Transverse colon (tissue), 4 donors: ENCODE measurements around the gene PSPH. TPM values are rescaled to one million over a fixed set of nuclear protein-coding genes. Genes with fewer than 3 reads are reported as not detected.

Experiments used
- DNase-seq: peaks from one replicate; pipeline ENCODE4 v3.0.0-alpha.2; 2019
- H3K27ac ChIP-seq, 4 donors: fragments of 200-600 bp; sonication (generic); 2 replicates each; pipeline ENCODE4 v1.5.1; 2016 to 2018; ENCODE audit warnings: inconsistent platforms in 4 of 4
- H3K27me3 ChIP-seq: fragments of 200-600 bp; sonication (generic); 2 replicates; pipeline ENCODE4 v1.5.1; 2017; ENCODE audit warnings: inconsistent platforms
- H3K36me3 ChIP-seq, 4 donors: fragments of 200-600 bp; sonication (generic); 2 replicates each; pipeline ENCODE4 v1.5.1; 2017 to 2019; ENCODE audit warnings: inconsistent platforms in 4 of 4
- H3K4me1 ChIP-seq, 4 donors: fragments of 200-600 bp; sonication (generic); 2 replicates each; pipeline ENCODE4 v1.5.1; 2017 to 2020; ENCODE audit warnings: inconsistent platforms in 4 of 4
- H3K4me3 ChIP-seq, 4 donors: fragments of 200-600 bp; sonication (generic); 1 replicate in 1 of 4; 2 replicates in 3 of 4; pipeline versions ENCODE4 v1.5.1 to v1.6.1; 2017 to 2019; ENCODE audit warnings: inconsistent platforms in 4 of 4
- H3K9me3 ChIP-seq, 2 donors: fragments of 200-600 bp; sonication (generic); 2 replicates each; pipeline ENCODE4 v1.5.1; 2017 to 2019; ENCODE audit warnings: inconsistent platforms in 2 of 2
- EP300 ChIP-seq: sonication (generic); formaldehyde crosslinking; IDR thresholded peaks from one replicate; pipeline ENCODE4 v1.6.1; 2017; ENCODE audit warnings: antibody characterized with exemption, low read depth
- POLR2A ChIP-seq: fragments of 450-650 bp; IDR thresholded peaks from one replicate; pipeline ENCODE4 v1.6.1; 2016; ENCODE audit warnings: antibody characterized with exemption, mild to moderate bottlenecking, moderate library complexity
- POLR2AphosphoS5 ChIP-seq, 3 donors: sonication (generic); formaldehyde crosslinking; IDR thresholded peaks; one replicate each; pipeline ENCODE4 v1.6.1; 2016; ENCODE audit warnings: antibody characterized with exemption in 3 of 3
- WGBS, 2 donors: methylation state at CpG; one replicate each; pipeline ENCODE4 v1.1.5; 2018; ENCODE audit warnings: low coverage in 1 of 2; 5-methylcytosine and 5-hydroxymethylcytosine counted together
- in situ Hi-C, 4 donors: fragments of 200-750 bp; cut with MboI; loops; one replicate each; pipeline versions ENCODE4 v1.15.0 to v1.15.1; 2017; ENCODE audit warnings: low sequenced_read_pairs in 3 of 4, low pct_ligation_motif_present in 1 of 4, low pct_unique_long_range_greater_than_20kb in 1 of 4
- intact Hi-C: fragments of 100-400 bp; cut with DNase I; formaldehyde crosslinking; loops from one replicate; pipeline ENCODE4 v1.15.1; 2023; ENCODE audit warnings: low total_unique reads
- total RNA-seq, 4 donors: library from RNA; depleted of rRNA; stranded (reverse); fragments of >200 nt; gene quantifications; one replicate each; pipeline ENCODE4 v1.1.0, GENCODE V29; 2016
- TF ChIP-seq, protein P1 (sequence below), 5 experiments: fragments of 200-600 bp in 3 of 5; fragments of 450-650 bp in 2 of 5; sonication (generic) in 3 of 5; IDR thresholded peaks; 1 replicate in 2 of 5; 2 replicates in 3 of 5; pipeline ENCODE4 v1.5.1; 2016 to 2017; ENCODE audit warnings: antibody characterized with exemption in 5 of 5, inconsistent platforms in 3 of 5, mild to moderate bottlenecking in 2 of 5, moderate library complexity in 1 of 5

Gene PSPH
- total RNA-seq, 4 donors from 2014 or later, result 8.9 to 15.1 (median 10.0) TPM

DNA sequence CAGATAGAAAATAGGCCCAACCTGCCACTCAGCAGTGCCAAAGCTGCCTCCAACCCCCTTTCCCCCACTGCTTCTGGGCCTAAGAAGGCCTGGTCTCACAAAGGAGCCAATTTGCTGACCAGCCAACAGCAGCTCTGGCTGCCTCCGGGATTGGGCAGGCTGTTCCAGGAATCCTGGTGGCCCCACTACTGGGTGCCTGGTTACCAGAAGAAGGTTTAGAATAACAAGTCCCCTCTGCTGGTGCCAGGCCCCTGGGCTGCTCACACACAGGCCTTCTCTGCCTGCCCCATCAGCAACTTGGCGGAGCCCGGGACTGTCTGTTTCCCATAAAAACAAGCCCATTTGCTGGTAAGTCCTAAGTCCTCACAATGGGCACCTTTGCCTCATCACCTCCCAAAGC, 40.3 kb upstream of the PSPH start:
- Histone ChIP-seq H3K36me3 (no peaks in the 10 kb centered on the region), H3K4me1 (peaks cover 0 to 21% (median 10%) of the 10 kb centered on the region in 4 donors), H3K4me3 (no peak overlapping the region), H3K9me3 (no peaks in the 10 kb centered on the region), H3K27me3 (no peaks in the 10 kb centered on the region), H3K27ac (peak overlapping the region; percentile 66 to 84 (median 72))
- in situ Hi-C loops (no loop called here), intact Hi-C loops (no loop called here)
- WGBS, 2 donors, result 61% methylated on average over 3 of the region's 3 CpGs; no CpG with 5 or more reads in 1 of the 2 donors
- DNase-seq, result peak; percentile 24
- TF ChIP-seq POLR2A, result no peak
- peak in 1 of 3 donors; percentile 41 for TF ChIP-seq POLR2AphosphoS5 (IDR thresholded peaks at IDR 0.05)

DNA sequence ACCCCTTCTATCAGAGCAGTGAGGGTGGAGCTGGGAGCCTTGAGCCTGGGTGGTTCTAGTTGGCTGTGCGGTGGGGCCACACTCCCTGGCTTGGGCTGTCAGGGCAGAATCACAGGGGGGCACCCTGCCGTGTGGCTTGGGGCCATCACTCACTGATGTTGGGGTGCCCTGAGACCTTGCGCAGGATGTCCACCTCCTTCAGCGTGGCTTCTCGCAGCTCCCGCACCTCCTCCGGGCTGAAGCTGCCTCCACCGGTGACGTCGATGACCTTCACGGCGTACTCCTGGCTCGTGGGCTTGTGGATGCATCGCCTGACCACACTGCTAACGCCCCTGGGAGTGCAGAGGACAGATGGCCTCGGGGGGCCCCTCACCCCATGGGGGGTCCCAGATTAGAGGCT, 36.2 kb upstream of the PSPH start:
- DNase-seq, result no peak
- Histone ChIP-seq H3K27ac (no peak overlapping the region), H3K4me1 (peaks cover 0 to 15% (median 11%) of the 10 kb centered on the region in 4 donors), H3K4me3 (no peak overlapping the region), H3K9me3 (no peaks in the 10 kb centered on the region), H3K36me3 (no peaks in the 10 kb centered on the region), H3K27me3 (no peaks in the 10 kb centered on the region)
- TF ChIP-seq POLR2AphosphoS5 (IDR thresholded peaks at IDR 0.05) (no peak), POLR2A (no peak), EP300 (no peak)
- TF ChIP-seq, protein P1, sequence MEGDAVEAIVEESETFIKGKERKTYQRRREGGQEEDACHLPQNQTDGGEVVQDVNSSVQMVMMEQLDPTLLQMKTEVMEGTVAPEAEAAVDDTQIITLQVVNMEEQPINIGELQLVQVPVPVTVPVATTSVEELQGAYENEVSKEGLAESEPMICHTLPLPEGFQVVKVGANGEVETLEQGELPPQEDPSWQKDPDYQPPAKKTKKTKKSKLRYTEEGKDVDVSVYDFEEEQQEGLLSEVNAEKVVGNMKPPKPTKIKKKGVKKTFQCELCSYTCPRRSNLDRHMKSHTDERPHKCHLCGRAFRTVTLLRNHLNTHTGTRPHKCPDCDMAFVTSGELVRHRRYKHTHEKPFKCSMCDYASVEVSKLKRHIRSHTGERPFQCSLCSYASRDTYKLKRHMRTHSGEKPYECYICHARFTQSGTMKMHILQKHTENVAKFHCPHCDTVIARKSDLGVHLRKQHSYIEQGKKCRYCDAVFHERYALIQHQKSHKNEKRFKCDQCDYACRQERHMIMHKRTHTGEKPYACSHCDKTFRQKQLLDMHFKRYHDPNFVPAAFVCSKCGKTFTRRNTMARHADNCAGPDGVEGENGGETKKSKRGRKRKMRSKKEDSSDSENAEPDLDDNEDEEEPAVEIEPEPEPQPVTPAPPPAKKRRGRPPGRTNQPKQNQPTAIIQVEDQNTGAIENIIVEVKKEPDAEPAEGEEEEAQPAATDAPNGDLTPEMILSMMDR (IDR thresholded peaks at IDR 0.05), result no peak
- WGBS, 2 donors, result 92% methylated on average over 16 of the region's 16 CpGs; no CpG with 5 or more reads in 1 of the 2 donors
- in situ Hi-C loops (no loop called here), intact Hi-C loops (no loop called here)

DNA sequence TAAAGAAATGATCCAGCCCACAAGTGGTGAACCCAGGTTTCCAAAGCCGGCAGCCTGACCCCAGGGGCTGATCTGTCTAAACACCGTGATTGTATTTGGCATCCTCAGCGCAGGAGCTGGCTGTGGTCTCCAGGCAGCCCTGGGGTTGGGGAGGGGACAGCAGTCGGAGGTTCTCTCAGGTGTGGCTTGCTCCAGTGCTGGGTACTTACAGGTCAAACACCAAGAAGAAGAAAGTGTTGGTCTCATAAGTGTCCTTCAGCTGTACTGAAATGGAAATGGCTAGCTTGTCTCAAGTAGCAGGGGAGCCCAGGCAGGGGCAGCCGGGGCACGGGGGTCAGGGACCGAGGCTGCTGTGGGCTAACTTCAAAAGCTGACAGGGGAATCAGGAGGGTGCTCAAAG, 35.5 kb upstream of the PSPH start:
- Histone ChIP-seq H3K36me3 (no peaks in the 10 kb centered on the region), H3K4me3 (no peak overlapping the region), H3K4me1 (peaks cover 0 to 8% (median 7%) of the 10 kb centered on the region in 4 donors), H3K27me3 (no peaks in the 10 kb centered on the region), H3K27ac (no peak overlapping the region), H3K9me3 (no peaks in the 10 kb centered on the region)
- DNase-seq, result no peak
- in situ Hi-C loops, result no loop called here
- TF ChIP-seq, protein P1 (IDR thresholded peaks at IDR 0.05), result no peak
- TF ChIP-seq POLR2A (no peak), POLR2AphosphoS5 (IDR thresholded peaks at IDR 0.05) (no peak), EP300 (no peak)
- intact Hi-C loops, result no loop called here
- 95% methylated on average over 7 of the region's 7 CpGs; no CpG with 5 or more reads in 1 of the 2 donors for WGBS, 2 donors

DNA sequence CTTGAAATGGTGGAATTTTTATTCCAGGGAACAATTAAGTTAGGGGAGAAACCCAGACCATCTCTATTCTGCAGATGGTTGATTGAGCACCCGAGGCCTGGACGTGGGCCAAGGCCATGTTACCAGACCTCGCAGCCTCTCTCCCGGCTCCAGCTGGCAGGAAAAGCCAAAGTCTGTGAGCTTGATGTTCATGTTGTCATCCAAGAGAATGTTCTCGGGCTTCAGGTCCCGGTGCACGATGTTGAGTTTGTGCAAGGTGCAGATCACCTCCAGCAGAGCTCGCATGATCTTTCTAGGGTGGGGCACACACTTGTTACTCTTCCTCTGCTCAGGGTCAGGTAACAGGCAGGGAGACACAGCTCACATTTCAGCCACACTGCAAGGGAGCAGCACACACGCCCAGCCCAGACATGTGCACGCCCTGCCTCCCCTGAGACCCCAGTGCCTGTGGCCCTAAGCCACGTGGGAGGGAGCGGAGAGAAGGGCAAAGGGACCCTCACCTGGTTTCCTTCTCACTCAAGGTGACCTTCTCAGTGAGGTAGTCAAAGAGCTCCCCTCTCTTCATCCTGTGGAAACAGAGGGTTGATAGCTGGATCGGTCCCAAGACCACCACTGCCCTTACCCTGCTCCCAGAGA, 32.0 kb upstream of the PSPH start:
- Histone ChIP-seq H3K27me3 (no peaks in the 10 kb centered on the region), H3K36me3 (no peaks in the 10 kb centered on the region), H3K4me1 (peaks cover 6 to 20% (median 10%) of the 10 kb centered on the region in 4 donors), H3K4me3 (no peak overlapping the region), H3K9me3 (no peaks in the 10 kb centered on the region), H3K27ac (peak overlapping the region in 1 of 4 donors; percentile 48)
- WGBS, 2 donors, result 60% methylated on average over 13 of the region's 13 CpGs; no CpG with 5 or more reads in 1 of the 2 donors
- intact Hi-C loops (no loop called here), in situ Hi-C loops (no loop called here)
- DNase-seq, result no peak
- TF ChIP-seq POLR2A, result no peak
- no peak for TF ChIP-seq EP300
- no peak for TF ChIP-seq POLR2AphosphoS5 (IDR thresholded peaks at IDR 0.05)
- TF ChIP-seq, protein P1 (IDR thresholded peaks at IDR 0.05), result no peak
